Activated CD4-positive, alpha-beta T cell treated with anti-CD3 and anti-CD28 coated beads, Interleukin-2, amount 50 U/mL, for 24 hours (primary cell): ENCODE results near the gene C12orf57.

ENCODE experiments used
- DNase-seq, 2 donors: peaks; one replicate each; pipeline ENCODE4 v3.0.0-alpha.2; 2020; ENCODE audit warnings: low read depth in 1 of 2, low spot score in 1 of 2

Gene C12orf57

GRCh38 chr12:6952121-6952862, 8.5 kb downstream of the C12orf57 start:
- DNase-seq, result no peak

DNA sequence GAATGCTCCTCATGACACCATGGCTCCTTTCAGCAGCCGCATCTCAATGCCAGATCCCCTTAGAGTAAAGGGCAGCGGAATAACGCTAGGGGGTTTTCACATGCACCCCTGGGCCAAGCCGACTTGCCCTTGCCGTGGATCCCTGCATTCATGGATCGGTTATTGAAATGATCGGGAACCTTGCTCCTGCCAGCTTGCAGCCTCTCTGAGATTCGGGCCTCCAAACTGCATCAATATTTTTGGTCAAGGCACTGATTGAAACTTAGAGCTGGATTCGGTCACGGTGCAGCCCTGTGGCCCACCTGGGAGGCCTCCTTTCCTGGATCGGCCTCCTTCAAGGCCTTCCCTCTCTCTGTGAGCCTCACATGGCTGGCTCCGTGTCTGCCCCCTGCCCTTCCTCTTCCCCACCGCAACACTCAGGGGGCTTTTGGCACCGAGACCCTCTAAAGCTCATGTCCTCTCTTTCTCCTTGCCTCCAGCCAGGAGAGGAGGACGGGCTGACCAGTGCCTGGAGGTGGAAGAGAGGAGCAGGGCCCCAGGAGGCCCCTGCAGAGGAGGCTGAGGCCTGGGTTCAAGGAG, 9.1 kb downstream of the C12orf57 start:
- no peak for DNase-seq

DNA sequence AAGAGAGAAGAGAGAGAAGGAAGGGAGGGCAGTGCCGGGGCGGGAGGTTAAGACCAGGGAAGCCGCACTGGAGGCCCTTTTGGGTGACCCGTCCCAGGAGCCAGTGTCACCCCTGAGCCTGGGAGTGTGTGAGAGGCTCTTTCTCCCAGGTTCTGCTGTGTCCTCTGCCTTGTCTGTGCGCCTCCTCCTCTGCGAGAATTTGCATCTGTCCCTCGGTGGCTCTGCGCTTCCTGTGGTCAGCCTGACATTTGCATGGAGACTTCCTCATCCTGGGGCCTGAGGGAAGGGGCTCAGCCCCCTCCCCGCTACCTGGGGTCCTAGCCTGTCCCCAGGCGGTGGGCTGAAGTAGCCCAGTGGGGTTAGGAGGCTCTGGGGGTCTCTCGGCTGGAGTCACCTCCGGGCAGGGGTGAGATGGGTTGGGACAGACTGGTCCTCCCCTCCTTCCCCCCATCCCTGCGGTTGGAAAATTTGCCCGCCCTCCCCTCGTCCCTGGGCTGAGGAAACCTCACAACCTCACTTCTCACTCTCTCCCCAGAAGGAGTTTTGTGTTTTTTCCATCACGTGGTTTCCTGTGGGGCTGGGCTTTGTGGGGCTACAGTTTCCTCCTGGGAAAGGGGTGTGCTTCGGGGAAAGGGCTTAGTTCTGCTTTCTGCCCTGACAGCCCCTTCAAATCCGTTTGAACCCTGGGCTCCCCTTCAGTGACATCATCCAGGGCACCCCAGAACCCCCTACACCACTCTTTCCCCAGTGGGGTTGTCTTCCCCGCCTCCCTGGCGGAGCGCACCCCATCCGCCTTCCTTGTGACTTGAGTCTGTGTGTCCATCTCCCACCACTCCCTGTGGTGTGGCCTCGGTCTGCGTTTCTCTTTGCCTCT, 9.9 kb downstream of the C12orf57 start:
- peak in 1 of 2 donors; percentile 85 for DNase-seq

- no peak for DNase-seq
Observed at GRCh38 chr12:6954316-6955107, 10.7 kb downstream of the C12orf57 start.

- DNase-seq, result no peak
Observed at GRCh38 chr12:6955108-6956020, 11.5 kb downstream of the C12orf57 start.

DNA sequence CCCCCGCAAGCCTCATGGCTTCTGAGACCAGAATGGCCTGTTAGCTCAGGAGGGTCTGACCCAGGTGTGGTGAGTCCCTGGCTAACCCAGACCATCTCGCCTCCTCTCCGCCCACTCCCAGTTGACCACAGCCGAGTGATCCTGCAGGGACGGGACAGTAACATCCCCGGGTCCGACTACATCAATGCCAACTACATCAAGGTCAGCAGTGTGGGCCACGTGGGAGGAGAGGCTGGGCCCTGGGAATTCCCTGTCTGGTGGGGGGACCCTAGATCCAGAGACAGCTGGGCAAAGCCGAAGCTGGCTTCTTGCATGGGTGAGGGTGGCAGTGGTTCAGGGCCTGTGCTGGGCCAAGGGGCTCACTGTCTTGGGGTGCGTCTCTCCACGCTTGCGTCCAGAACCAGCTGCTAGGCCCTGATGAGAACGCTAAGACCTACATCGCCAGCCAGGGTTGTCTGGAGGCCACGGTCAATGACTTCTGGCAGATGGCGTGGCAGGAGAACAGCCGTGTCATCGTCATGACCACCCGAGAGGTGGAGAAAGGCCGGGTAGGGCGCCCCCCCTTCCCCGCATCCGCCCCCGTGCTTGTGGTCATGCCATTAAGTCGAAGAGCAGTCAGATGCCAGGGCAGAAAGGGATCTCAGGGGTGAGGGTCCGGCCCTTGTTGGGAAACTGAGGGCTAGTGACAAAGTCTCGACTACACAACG, 12.4 kb downstream of the C12orf57 start:
- DNase-seq, result no peak

GRCh38 chr12:6957151-6957701, 13.4 kb downstream of the C12orf57 start:
- no peak for DNase-seq

DNA sequence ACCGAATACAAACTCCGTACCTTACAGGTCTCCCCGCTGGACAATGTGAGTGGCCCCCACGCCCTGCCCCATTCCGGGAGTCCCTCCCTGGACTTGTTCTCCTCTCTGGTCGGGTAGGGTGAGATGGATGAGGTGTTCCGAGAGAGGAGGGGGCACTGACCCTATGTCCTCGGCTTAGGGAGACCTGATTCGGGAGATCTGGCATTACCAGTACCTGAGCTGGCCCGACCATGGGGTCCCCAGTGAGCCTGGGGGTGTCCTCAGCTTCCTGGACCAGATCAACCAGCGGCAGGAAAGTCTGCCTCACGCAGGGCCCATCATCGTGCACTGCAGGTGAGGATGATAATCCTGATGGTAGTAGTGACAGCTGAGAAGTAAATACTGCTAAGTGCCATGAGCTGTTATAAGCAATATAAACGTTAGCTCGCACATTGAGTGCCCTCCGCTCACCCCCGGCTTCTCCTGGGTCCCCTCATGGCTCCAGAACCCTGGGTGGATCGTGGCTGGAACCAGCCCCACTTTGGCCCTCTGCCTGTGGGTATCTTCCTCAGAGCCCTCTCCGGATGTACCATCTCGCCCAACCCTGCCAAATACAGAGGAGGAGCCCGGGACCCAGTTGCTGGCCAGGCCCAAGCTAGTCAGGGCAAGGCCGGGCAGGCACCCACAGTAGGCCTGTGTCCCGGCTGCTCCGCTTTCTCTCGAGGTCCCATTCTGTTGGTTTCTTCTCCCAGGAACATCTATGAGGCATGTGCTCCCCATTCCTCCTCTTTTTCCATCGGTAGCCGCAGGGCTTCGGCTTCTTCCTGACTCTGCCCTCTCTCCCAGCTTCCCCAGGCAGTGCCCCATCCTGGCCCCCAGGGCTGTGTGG, 14.2 kb downstream of the C12orf57 start:
- no peak for DNase-seq

DNA sequence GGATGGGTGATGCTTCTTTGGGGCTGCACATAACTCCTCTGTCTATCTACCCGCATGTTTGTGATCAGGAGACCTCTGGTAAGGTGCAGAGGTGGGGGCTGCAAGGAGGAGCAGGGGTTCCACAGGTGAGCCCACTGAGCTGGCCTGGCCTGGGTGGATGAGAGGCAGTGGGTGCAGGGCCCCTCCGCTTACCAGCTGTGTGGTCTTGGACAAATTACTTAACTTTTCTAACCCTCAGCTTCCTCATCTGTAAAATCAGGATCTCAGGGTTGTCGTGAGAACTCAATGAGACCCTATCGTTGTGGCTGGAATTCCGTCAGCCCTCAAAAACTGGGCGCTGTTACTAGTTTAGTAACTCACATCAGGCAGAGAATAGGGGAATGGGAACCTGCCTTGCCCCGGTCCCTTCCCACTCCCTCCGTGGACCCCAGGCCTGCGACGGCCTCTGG, 14.8 kb downstream of the C12orf57 start:
- no peak for DNase-seq

DNA sequence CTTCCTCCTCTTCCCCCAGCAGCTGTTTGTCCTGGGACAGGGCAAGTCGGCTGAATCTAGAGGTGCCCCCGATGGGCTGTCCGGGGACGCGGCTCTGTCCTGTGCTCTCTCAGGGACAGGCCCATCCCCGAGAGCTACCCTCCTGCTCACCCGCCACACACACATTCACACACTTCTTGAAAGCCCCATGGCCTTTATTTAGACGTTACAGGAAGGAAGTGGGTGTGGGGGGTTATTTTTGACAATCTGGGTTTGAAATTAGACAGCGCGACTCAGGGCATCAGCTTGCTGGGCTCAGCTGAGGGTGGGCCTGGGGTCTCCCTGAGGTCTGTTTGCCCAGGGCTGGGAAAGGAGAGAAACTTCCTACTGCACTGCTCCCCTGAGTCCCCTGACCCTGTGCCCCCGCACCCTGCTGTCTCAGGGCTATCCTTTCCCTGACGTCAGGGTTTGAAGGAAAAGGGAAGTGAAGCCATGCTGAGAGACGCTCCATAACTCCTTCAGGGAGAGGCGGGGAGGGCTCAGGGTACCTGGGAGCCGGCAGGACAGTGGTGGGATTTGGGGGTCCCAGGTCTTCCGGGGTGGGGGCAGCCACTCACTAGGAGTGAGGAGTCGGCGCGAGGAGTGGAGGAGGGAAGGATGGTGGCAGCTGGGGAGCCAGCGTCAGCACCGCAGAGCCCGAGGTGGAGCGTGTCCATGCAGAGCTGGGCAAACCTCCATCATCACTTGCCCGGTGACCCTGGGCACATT, 15.4 kb downstream of the C12orf57 start:
- peak in 1 of 2 donors; percentile 74 for DNase-seq

DNA sequence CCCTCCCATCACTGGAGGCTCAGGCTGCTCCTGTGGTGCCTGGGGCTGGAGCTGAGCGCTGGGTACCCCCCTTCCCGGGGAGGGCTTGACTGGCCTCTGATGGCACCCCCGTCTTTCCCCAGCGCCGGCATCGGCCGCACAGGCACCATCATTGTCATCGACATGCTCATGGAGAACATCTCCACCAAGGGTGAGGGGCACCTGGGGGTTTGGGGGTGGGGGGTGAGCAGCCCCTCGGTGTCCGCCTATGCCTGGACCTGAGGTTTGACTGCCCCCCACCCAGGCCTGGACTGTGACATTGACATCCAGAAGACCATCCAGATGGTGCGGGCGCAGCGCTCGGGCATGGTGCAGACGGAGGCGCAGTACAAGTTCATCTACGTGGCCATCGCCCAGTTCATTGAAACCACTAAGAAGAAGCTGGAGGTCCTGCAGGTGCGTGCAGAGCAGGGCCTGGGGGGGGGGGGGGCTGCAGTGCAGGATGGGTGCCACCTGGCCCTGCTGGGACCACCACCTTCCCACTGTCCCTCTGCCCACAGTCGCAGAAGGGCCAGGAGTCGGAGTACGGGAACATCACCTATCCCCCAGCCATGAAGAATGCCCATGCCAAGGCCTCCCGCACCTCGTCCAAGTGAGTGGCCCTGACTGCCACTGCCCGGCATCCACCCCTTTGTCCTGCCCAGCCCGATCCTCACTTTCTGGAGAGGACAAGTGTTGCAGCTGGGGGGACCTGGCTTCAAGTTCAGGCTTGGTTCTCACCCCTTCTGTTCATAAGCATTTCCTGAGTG, 16.2 kb downstream of the C12orf57 start:
- DNase-seq, result no peak

DNA sequence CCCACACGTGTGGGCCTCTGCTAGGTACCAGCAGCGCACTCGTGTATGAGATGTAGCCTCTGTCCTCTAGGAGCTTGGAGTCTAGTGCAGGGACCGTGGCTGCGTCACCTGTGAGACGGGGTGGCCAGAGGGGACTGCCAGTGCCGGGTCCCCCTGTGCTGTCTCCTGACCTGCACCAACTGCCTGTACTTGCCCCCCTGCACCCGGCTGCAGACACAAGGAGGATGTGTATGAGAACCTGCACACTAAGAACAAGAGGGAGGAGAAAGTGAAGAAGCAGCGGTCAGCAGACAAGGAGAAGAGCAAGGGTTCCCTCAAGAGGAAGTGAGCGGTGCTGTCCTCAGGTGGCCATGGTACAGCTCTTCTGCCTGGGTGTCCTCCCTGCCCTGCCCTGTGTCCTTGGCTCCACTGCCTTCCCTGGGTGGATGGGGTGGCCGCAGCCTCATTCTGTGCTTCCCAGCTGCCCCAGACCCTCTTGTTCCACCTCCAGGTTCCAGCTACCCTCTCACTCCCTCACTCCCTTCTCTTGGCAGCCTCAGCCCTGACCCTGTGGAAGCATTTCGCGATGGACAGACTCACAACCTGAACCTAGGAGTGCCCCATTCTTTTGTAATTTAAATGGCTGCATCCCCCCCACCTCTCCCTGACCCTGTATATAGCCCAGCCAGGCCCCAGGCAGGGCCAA, 16.9 kb downstream of the C12orf57 start:
- DNase-seq, result no peak

GRCh38 chr12:6961278-6961694, 17.5 kb downstream of the C12orf57 start:
- DNase-seq, result peak; percentile 88 to 93

DNA sequence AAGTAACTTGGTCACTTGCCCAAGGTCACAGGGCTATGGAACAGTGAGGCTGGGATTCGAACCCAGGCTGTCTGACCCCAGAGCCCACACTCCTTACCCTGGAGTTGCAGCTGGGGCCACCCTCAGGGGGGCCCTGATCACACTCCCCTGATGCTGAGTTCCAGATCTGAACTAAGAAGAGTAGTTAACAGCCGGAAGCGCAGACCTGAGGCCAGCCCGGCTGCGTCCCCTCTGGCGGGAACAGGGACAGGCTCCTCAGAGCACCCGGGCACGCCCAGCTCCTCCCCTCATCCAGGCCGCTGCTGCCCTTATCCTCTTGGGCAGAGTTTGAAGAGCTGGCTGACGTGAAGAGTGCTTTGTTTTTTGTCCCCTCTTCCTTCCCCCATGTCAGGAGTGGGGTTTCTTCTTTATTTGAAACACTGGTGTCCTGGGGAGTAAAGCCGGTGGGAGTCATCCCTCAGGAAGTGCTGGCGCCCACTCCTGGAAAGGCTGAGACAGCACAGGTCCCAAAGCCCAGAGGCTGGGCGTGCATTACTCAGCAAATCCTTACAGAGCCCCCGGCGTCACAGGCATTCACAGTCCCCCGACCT, 18.0 kb downstream of the C12orf57 start:
- DNase-seq, result no peak

- DNase-seq, result no peak
Observed at GRCh38 chr12:6962285-6963015, 18.6 kb downstream of the C12orf57 start.
